Activated T-helper 1 cell treated with anti-CD3 and anti-CD28 coated beads, Interleukin-12 subunit alpha, Interleukin-12 subunit beta, Interleukin-2, Interleukin-4 antibody, amounts not matched to agents 30 ng/mL and 10 ng/mL and 1 ng/mL, durations not matched to agents 14 hours and 24 hours and 36 hours (primary cell): ENCODE data around the gene GRB14. TPM values are rescaled to one million over a fixed set of nuclear protein-coding genes. Genes with fewer than 3 reads are reported as not detected.
"Not testable (repeated sequence)": the region's sequence is repeated elsewhere in the genome, so short reads cannot be mapped to it uniquely, and the experiment has no call there.

ENCODE experiments used
- DNase-seq: peaks from one replicate; pipeline ENCODE4 v3.0.0; 2021; ENCODE audit warnings: low spot score
- H3K27ac Mint-ChIP-seq: one replicate; pipeline ENCODE4 v1.8.0; 2021; ENCODE audit warnings: mild to moderate bottlenecking, mixed read lengths
- H3K27me3 Mint-ChIP-seq: one replicate; pipeline ENCODE4 v1.8.0; 2022; ENCODE audit warnings: mild to moderate bottlenecking, moderate library complexity, mixed read lengths; ENCODE audit not compliant: insufficient read depth
- H3K36me3 Mint-ChIP-seq: one replicate; pipeline ENCODE4 v1.8.0; 2021; ENCODE audit warnings: low read depth, mixed read lengths
- H3K4me1 Mint-ChIP-seq: one replicate; pipeline ENCODE4 v1.8.0; 2021; ENCODE audit warnings: low read depth, mixed read lengths
- H3K4me3 Mint-ChIP-seq: one replicate; pipeline ENCODE4 v1.8.0; 2021; ENCODE audit warnings: mild to moderate bottlenecking, moderate library complexity, mixed read lengths
- H3K9me3 Mint-ChIP-seq: one replicate; pipeline ENCODE4 v1.8.0; 2021; ENCODE audit warnings: mixed read lengths
- intact Hi-C: fragments of 100-400 bp; cut with micrococcal nuclease; formaldehyde crosslinking; loops from one replicate; pipeline ENCODE4 v1.15.1; 2024
- total RNA-seq: library from RNA; stranded (reverse); gene quantifications from 2 replicates; pipeline ENCODE4 v1.2.3, GENCODE V29; 2022

The GRB14 gene
- total RNA-seq, 1 donor from 2014 or later, result not detected

- no peaks in the 10 kb centered on the region for H3K9me3 Mint-ChIP-seq
- intact Hi-C loops, result loop anchor here (10.0 kb wide), 1 partner anchor 149 kb away; no protein-coding TSS in a partner anchor
These were observed 55.9 kb downstream of the GRB14 start for GRCh38 chr2:164565359-164565758.

GRCh38 chr2:164562666-164563065 lies 58.6 kb downstream of the GRB14 start:
- Mint-ChIP-seq H3K27ac (no peak overlapping the region), H3K9me3 (no peaks in the 10 kb centered on the region), H3K27me3 (peaks cover 2% of the 10 kb centered on the region), H3K36me3 (no peaks in the 10 kb centered on the region), H3K4me3 (no peak overlapping the region), H3K4me1 (no peaks in the 10 kb centered on the region)
- intact Hi-C loops, result loop anchor here (10.0 kb wide), 1 partner anchor 152 kb away; no protein-coding TSS in a partner anchor
- DNase-seq, result no peak

More at GRCh38 chr2:164565359-164565758, 55.9 kb downstream of the GRB14 start:
- Mint-ChIP-seq H3K27ac (no peak overlapping the region), H3K4me1 (no peaks in the 10 kb centered on the region), H3K4me3 (no peak overlapping the region), H3K27me3 (peaks cover 2% of the 10 kb centered on the region), H3K36me3 (no peaks in the 10 kb centered on the region)
- DNase-seq, result no peak

- DNase-seq, result no peak
- Mint-ChIP-seq H3K4me3 (no peak overlapping the region), H3K27me3 (peaks cover 2% of the 10 kb centered on the region), H3K9me3 (no peaks in the 10 kb centered on the region), H3K4me1 (no peaks in the 10 kb centered on the region), H3K27ac (no peak overlapping the region), H3K36me3 (no peaks in the 10 kb centered on the region)
- intact Hi-C loops, result loop anchor here (10.0 kb wide), 1 partner anchor 153 kb away; no protein-coding TSS in a partner anchor
These were observed 59.3 kb downstream of the GRB14 start for GRCh38 chr2:164561991-164562390.

- Mint-ChIP-seq H3K36me3 (no peaks in the 10 kb centered on the region), H3K4me1 (no peaks in the 10 kb centered on the region), H3K27me3 (peaks cover 6% of the 10 kb centered on the region), H3K9me3 (no peaks in the 10 kb centered on the region), H3K27ac (no peak overlapping the region), H3K4me3 (no peak overlapping the region)
- DNase-seq, result no peak
- intact Hi-C loops, result loop anchor here (10.0 kb wide), 1 partner anchor 153 kb away; no protein-coding TSS in a partner anchor
These were observed 59.9 kb downstream of the GRB14 start for GRCh38 chr2:164561416-164561815.

- no peak for DNase-seq
- Mint-ChIP-seq H3K4me3 (no peak overlapping the region), H3K27ac (no peak overlapping the region), H3K36me3 (no peaks in the 10 kb centered on the region), H3K27me3 (peaks cover 6% of the 10 kb centered on the region), H3K9me3 (no peaks in the 10 kb centered on the region), H3K4me1 (no peaks in the 10 kb centered on the region)
- intact Hi-C loops, result loop anchor here (10.0 kb wide), 1 partner anchor 154 kb away; no protein-coding TSS in a partner anchor
These were observed 60.4 kb downstream of the GRB14 start for GRCh38 chr2:164560902-164561301.

- DNase-seq, result no peak
- no peak overlapping the region for H3K27ac Mint-ChIP-seq
- intact Hi-C loops, result loop anchor here (10.0 kb wide), 1 partner anchor 155 kb away; no protein-coding TSS in a partner anchor
These were observed 61.0 kb downstream of the GRB14 start for GRCh38 chr2:164560181-164560792.

GRCh38 chr2:164558450-164558849 lies 62.8 kb downstream of the GRB14 start:
- no peak for DNase-seq
- no peak overlapping the region for H3K27ac Mint-ChIP-seq
- no peaks in the 10 kb centered on the region for H3K4me1 Mint-ChIP-seq
- H3K36me3 Mint-ChIP-seq, result no peaks in the 10 kb centered on the region
- peaks cover 6% of the 10 kb centered on the region for H3K27me3 Mint-ChIP-seq
- H3K4me3 Mint-ChIP-seq, result no peak overlapping the region
- H3K9me3 Mint-ChIP-seq, result no peaks in the 10 kb centered on the region
- intact Hi-C loops, result no loop called here

More at GRCh38 chr2:164560181-164560792, 61.0 kb downstream of the GRB14 start:
- H3K4me3 Mint-ChIP-seq, result no peak overlapping the region
- H3K27me3 Mint-ChIP-seq, result peaks cover 6% of the 10 kb centered on the region
- no peaks in the 10 kb centered on the region for H3K36me3 Mint-ChIP-seq
- H3K9me3 Mint-ChIP-seq, result no peaks in the 10 kb centered on the region
- no peaks in the 10 kb centered on the region for H3K4me1 Mint-ChIP-seq

- Mint-ChIP-seq H3K4me1 (no peaks in the 10 kb centered on the region), H3K9me3 (no peaks in the 10 kb centered on the region), H3K4me3 (no peak overlapping the region), H3K27ac (no peak overlapping the region), H3K27me3 (peaks cover 4% of the 10 kb centered on the region), H3K36me3 (no peaks in the 10 kb centered on the region)
- DNase-seq, result no peak
- intact Hi-C loops, result no loop called here
These were observed 66.8 kb downstream of the GRB14 start for GRCh38 chr2:164554487-164554886.

GRCh38 chr2:164551519-164551918 lies 69.8 kb downstream of the GRB14 start:
- peaks cover 2% of the 10 kb centered on the region for H3K27me3 Mint-ChIP-seq

GRCh38 chr2:164549705-164550104 lies 71.6 kb downstream of the GRB14 start:
- H3K9me3 Mint-ChIP-seq, intact Hi-C loops, H3K27ac Mint-ChIP-seq, H3K4me3 Mint-ChIP-seq, DNase-seq, H3K4me1 Mint-ChIP-seq, H3K27me3 Mint-ChIP-seq, H3K36me3 Mint-ChIP-seq: not testable (repeated sequence)

More at GRCh38 chr2:164551519-164551918, 69.8 kb downstream of the GRB14 start:
- H3K4me3 Mint-ChIP-seq, result no peak overlapping the region
- H3K4me1 Mint-ChIP-seq, result no peaks in the 10 kb centered on the region
- H3K9me3 Mint-ChIP-seq, result no peaks in the 10 kb centered on the region
- H3K36me3 Mint-ChIP-seq, result no peaks in the 10 kb centered on the region
- intact Hi-C loops, result no loop called here
- no peak for DNase-seq
- H3K27ac Mint-ChIP-seq, result no peak overlapping the region

GRCh38 chr2:164545484-164545883 lies 75.8 kb downstream of the GRB14 start:
- H3K27ac Mint-ChIP-seq, result no peak overlapping the region
- no peak overlapping the region for H3K4me3 Mint-ChIP-seq
- intact Hi-C loops, result no loop called here
- no peaks in the 10 kb centered on the region for H3K9me3 Mint-ChIP-seq
- DNase-seq, result no peak
- H3K4me1 Mint-ChIP-seq, result no peaks in the 10 kb centered on the region
- peaks cover 1% of the 10 kb centered on the region for H3K36me3 Mint-ChIP-seq
- peaks cover 1% of the 10 kb centered on the region for H3K27me3 Mint-ChIP-seq

- Mint-ChIP-seq H3K27ac (no peak overlapping the region), H3K9me3 (no peaks in the 10 kb centered on the region), H3K4me3 (no peak overlapping the region), H3K27me3 (peaks cover 1% of the 10 kb centered on the region), H3K4me1 (no peaks in the 10 kb centered on the region), H3K36me3 (peaks cover 1% of the 10 kb centered on the region)
- no peak for DNase-seq
- intact Hi-C loops, result no loop called here
These were observed 78.7 kb downstream of the GRB14 start for GRCh38 chr2:164542581-164543021.

GRCh38 chr2:164538240-164538866 lies 82.9 kb downstream of the GRB14 start:
- H3K36me3 Mint-ChIP-seq, result no peaks in the 10 kb centered on the region
- no peak for DNase-seq
- no peaks in the 10 kb centered on the region for H3K9me3 Mint-ChIP-seq
- no peak overlapping the region for H3K4me3 Mint-ChIP-seq
- H3K4me1 Mint-ChIP-seq, result no peaks in the 10 kb centered on the region
- no peak overlapping the region for H3K27ac Mint-ChIP-seq
- intact Hi-C loops, result no loop called here
- peaks cover 1% of the 10 kb centered on the region for H3K27me3 Mint-ChIP-seq
